Measurements from ENCODE around the gene LANCL2.

- TF ChIP-seq CTCF (IDR thresholded peaks at IDR 0.05; ENCODE audit: low read depth, low read length) (no peak), EZH2phosphoT487 (IDR thresholded peaks at IDR 0.05; ENCODE audit: low read depth) (no peak)
Observed at GRCh38 chr7:55431898-55432297, 66.8 kb downstream of the LANCL2 start.

Measured in OCI-LY3 (cell line).